ENCODE results near the gene CRIP2.

The CRIP2 gene

DNA sequence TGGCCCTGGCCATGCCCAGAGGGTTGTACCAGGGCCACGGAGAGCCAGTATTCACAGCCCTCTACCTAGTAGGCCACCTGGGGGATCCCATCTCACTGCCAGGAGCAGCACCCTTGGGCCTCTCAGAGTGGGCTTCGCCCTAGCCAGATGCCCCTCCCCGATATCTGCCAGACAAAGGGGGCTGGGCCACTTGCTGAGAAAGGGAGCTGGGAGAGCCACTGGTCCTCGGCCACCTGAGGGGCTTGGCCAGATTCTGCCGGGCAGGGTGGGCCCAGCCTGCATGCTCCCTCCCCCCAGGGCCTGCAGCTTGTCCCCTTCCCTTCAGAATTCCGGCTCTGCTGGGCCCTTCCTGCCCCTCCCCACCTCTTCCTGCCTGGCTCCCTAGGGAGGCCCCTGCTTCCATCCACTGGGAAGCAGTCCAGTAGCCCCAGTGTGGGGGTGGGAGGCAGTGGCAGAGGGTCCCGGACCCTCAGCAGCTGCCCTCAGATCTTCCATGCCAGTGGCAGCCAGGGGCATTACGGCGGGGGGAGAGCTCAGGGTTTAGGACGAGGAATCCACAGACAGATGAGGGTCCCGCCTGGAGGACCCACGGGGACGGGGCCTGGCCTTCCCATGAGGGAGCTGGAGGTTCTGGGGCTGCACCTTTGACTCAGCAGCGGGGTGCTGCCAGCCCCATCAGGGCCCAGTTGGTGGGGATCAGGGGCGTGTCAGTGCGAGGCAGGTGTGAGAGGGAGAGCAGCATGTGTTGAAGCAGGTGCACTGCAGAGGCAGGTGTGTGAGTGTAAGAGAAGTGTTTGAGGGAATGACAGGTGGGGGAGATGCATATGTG, 2.4 kb downstream of the CRIP2 start:
- DNase-seq (ENCODE audit: low read depth, low spot score) = no peak

DNA sequence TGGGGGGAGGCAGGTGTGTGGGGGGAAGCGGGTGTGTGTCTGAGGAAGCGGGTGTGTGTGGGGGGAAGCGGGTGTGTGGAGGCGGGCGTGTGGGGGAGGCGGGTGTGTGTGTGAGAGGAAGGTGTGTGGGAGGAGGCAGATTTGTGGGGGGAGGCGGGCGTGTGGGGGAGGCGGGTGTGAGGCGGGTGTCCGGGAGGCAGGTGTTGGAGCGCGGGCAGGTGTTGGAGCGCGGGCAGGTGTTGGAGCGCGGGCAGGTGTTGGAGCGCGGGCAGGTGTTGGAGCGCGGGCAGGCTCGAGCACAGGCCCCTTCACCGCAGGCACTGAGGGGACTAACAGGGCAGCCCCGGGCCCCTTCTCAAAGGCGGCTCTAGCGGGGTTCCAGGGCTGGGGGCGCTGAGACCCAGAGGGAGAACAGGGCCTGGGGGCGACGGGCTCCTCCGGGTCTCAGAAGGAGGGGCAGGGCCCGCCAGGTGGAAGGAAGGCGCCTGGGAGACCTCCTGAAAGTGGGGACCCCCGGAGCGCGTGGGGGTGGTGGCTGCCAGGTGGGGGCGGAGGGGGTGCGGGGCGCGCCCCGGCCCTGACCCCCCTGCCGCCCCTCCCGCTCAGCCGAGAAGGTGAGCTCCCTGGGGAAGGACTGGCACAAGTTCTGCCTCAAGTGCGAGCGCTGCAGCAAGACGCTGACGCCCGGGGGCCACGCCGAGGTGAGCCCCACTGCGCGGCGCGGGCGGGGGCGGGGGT, 3.2 kb downstream of the CRIP2 start:
- no peak for DNase-seq (ENCODE audit: low read depth, low spot score)

DNA sequence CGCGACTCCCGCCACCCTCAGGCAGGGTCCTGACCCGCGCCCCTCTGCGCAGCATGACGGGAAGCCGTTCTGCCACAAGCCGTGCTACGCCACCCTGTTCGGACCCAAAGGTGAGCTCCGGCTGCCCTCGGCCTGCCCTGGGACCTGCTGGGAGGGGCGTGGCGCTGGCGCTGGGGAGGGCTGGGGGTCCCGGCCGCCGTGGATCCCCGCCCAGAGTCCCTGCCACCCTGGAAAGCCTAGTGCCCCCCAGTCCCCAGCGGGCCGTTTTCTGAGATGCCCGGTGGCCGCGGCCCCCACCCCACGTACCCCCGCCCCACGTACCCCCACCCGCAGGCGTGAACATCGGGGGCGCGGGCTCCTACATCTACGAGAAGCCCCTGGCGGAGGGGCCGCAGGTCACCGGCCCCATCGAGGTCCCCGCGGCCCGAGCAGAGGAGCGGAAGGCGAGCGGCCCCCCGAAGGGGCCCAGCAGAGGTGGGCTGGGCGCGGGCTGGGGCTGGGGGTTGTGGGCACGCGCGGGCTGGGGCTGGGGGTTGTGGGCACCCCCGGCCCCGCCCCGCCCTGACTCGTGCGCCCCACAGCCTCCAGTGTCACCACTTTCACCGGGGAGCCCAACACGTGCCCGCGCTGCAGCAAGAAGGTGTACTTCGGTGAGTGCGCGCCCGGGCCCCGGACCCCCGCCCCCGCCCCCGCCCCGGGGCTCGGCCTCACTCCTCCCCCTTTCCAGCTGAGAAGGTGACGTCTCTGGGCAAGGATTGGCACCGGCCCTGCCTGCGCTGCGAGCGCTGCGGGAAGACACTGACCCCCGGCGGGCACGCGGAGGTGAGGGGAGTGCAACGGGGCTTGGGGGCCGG, 4.0 kb downstream of the CRIP2 start:
- DNase-seq (ENCODE audit: low read depth, low spot score) = no peak

DNA sequence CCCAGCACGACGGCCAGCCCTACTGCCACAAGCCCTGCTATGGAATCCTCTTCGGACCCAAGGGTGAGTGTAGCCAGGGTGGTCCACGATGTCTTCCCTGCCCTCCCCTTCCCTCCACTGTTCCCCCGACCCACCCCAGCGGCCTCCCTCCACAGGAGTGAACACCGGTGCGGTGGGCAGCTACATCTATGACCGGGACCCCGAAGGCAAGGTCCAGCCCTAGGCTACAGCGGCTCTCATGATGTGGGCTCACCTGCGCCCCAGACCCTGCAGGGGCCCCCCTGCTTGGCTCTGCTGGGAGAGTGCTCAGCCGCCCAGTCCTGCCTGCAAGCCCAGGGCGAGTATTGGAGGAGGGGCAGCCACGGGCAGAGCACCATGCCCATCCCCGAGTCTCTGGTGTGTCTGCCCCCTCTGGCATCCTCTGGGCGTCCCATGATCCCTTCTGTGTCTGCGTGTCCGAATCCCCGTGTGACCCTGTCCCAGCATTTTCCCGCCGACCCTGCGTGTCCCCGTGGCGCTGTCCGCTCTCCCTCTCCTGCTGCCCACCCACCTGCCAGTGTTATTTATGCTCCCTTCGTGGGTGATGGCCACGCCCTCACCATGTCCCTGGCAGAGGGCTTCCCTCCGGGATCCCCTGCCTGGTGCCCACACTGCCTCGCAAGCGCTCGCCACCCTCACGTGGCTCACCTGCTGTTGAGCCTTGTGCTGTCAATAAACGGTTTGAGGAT, 5.0 kb downstream of the CRIP2 start:
- DNase-seq (ENCODE audit: low read depth, low spot score) = no peak

DNA sequence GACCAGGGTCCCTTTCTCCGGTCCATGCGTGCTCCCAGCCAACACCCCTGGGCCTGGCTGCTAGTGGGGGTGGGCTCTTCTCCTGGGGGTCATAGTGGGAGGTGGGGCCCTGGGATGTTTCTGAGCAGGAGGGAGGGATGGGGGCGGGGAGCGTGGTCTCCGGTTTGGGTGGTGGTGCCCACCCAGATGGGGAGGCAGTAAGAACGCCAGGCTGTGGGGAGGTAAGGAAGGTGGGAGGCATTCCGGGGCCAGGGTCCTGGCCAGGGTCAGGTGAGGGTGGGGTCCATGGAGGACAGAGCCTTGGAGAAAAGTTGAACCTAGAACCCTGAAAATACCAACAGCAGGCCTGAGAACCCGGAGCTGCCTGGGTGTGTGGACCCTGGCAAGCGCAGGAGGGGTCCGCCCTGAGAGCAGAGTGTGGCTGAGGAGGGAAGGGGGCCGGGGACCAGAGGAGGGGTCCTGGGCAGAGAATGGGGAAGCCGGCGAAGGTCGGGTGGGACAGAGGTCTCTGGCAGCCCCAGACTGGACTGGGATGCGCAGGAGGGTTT, 5.7 kb downstream of the CRIP2 start:
- no peak for DNase-seq (ENCODE audit: low read depth, low spot score)

DNA sequence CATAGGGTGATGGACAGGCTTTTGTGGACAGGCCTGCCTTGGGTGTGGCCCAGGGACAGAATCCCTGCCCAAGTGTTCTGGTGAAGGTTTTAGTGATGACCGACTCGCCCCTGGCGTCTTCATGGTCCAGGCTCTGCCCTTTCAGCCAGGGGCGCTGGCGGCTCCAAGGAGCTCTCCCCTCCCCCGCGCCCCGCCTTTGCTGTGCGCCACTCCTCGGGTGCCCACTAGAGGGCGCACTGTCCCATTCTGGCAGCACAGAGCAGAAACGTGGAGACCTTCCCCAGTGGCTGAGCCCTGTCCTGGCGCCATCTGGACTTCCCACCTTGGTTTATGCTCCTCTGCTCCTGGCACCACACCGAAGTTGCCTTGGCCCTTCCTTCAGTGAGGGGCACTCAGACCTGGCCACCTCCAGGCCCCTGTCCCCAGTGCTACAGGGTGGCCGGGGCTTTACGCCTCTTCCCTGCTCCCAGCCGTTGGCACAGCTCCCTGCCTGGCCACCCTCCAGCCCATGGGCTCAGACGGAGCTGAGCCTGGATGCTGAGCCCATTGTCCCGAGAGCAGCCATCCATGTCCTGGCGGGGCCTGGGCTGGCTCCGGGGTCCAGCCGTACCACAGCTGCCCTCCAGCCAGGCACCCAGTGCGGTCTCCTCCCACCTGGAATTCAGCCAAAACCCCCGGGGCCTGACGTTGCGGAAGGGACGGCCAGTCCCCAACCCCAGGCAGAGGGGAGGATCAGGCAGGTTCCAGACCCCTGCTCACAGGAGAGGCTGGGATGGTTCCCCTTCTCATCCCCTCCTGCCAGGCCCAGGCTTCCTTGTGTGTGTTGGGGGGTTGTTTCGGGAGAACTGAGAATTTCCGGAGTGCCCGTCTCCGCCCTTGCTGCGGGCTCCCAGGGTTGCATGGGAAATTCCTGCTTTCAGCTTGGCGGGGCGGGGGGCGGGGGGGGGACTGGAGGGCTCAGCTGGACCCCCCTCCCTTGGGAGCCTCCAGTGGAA, 6.5 kb downstream of the CRIP2 start:
- DNase-seq (ENCODE audit: low read depth, low spot score) = peak; percentile 88

DNA sequence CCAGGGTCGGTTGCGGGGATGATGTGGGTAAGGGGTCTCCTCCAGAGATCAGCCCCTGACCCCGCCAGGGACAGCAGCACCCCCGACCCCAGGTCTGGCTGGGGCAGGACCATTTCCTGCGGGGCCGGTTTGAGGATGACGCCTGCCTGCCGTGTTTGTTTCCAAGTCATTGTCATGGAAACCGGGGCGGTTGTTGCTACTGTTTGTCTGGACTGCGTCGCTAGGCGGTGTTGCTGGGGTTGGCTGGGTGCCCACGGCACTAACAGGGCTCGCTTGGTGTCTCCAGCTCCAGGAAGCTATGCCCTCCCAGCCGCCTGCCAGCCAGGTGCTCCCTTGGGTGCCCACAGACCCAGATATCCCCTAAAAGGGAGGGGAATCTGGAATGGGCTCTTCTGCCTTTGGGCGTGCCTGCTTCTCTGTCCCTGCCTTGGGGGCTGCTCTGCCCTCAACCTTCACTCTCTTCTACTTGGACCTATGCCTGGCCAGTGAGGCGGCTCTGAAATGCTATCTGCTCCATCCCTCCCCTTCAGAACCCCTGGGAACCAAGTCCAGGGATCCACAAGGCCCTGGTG, 7.4 kb downstream of the CRIP2 start:
- peak; percentile 87 for DNase-seq (ENCODE audit: low read depth, low spot score)

DNA sequence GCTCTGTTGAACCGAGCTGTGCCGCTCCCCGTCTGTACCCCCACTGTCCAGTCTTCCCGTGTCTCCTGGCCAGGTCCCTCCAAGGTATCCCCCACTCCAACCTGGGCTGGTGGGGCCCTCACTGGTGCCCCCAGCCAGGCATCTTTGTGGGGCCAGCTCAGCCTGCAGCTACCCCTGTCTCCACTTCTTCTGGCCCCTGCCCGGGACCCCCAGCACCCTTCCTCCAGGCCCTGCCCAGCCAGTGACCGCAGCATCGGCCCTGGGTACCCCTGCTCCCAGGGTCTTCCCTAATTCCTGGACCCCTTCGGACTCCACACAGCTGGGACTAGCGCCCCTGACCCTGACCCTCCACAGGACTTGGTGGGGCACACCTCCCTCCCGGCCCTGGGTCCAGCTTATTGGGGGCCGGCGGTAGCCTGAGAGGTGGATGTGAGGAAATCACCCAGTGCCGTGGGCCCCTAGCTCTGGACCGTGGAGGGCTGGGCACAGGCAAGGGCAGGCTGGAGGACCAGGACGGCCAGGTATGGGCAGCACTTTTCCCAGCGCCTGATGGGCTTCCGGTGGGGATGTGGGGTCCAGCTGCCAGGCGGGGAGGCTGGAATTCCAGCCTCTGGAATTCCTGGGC, 8.0 kb downstream of the CRIP2 start:
- no peak for DNase-seq (ENCODE audit: low read depth, low spot score)

DNA sequence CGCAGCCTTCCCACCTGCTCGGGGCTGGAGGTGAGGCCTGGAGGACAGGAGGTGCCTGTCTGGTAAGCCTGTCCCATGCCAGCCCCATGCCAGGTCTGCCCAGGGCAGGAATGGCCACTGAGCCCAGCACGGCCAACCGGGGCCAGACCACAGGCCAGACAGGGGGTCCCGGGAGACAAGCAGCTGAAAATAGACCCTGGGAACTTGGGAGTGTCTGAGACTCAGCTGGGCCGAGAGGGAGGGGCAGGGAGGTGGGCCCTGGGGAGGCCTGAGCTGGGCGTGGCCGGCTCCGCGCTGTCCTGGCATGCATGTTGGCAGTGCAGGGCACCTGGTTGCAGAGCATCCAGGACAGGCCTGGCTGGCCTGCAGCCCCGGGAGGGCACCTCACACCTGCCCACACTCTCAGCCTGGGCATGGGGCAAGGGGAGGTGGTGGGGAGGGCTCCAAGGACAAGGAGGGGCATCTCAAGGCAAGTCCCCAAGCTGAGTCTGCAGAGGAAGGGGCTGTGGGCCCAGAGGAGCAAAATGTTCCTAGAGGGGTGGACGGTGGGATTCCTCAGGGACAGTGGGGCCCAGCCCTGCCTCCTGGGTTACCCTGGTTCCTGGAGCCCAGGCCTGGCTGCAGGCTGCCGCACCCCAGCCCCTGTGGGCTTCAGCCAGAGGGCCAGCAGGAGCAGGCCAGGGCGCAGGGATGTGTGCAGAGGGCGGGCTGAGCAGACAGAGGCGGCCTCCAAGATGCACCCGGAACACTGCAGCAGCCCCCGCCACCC, 8.9 kb downstream of the CRIP2 start:
- DNase-seq (ENCODE audit: low read depth, low spot score) = no peak

DNA sequence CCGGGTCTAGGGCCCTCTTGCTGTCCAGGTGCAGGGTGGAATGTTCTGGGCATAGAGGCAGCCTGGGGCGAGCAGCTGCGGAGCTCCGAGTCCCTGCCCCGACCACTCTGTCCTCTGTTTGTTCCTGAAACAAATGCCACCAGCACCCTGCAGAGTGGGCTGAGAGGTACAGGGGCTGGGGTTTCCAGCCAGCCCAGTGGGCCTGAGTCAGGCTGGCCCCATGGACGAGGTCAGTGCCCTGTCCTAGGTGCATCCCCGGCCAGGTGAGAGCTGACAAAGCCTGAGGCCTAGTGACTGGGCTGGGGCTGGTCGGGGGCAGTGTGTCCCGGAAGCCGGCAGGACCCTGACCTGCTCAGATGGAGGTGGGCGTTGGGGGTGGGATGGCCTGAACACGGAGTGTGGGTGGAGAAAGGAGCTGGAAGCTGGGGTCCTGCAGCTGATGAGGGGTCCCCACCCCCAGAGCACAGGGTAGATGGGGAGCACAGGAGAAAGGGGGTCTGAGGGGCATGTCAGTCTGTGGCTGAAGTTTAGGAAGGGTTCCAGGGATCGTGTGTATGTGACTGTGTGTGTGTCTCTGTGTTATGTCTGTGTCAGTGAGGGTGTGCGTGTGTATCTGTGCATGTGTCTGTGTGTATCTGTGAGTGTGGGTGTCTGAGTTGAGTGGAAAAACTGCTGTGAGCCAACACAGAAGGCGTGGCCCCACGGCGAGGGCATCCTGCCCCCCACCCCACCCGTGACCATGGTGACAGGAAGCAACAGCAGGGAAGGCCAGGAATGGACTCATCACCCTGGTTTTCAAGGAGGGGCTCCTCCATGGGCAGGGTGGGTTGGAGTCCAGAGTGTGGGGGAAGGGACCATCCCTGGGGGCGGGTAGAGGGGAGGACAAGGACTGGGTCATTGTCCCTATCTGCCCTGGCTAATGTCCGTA, 9.7 kb downstream of the CRIP2 start:
- no peak for DNase-seq (ENCODE audit: low read depth, low spot score)

DNA sequence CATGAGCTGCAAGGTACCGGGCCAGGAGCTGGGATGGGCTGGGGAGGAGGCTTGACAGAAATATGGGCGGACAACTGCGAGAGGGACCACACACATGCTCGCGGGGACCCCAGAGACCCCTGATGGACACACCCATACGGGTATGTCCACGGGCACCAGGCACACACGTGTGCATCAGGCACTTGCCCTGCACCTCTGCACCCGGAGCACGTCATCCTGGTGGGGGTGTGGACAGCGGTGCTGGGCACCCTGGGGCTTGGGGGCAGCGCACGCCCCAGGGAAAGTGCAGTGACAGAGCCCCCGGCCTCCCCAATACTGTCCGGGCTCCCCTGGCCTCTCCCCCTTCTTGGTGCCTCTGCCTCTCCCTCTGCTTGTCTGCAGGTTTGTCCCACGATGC, 10.4 kb downstream of the CRIP2 start:
- DNase-seq (ENCODE audit: low read depth, low spot score) = no peak

DNA sequence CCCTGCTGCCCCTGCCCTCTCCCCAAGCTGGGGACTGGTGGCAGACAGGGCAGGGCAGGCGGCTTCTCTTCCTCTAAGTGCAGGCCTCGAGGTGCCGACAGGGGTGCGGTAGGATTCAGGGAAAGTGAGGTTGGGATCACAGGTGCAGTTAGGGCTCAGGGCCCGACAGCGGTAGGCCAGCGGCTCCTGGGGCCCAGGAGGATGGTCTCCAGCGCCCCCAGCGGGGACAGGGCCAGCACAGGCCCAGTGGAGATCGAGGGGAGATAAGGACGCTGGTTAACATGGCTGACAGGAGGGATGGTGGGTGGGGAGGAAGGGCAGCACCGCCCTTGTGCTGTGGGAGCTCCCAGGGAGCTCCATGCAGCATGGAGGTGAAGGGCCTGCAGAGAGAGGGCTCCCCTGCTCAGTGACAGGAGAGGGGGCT, 11.1 kb downstream of the CRIP2 start:
- no peak for DNase-seq (ENCODE audit: low read depth, low spot score)

DNA sequence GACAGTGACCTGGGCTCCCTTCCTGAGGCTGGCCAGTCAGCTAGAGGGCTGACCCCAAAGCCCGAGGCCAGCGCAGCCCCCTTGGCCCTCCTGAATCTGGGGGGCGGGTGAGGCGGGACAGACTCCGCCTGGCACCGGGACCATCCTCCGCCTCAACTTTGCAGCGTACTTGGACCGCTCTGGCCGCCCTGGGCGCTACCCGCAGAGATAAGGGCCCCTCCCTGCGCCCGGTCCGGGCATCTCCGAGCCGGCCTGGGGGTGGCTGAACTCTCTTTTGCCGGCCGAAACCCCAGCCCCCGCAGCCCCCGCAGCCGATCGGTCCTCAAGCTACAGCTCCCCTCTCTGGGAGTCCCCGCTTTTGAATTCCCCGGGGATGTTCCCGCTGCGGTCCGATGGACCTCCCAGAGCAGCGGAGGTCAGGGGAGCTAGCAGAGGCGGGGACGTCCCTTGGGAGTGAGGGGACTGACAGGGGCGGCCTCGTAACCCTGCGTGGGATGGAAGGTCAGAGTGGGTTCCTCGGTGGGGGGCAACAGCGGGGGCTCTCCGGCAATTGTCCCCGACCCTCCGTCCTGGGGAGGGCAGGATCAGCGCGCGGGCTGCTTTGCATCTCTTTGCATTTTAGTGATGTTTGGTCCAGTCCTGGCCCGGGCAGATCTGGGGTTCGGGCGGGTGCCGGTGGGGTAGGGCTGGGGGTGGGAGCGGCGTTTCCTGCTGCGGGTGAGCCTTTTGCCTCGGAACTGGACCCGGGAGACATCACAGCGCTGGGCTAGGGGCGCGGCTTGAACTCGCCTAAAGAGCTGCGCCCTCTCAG, 11.7 kb downstream of the CRIP2 start, which contains the start of gene CRIP1:
Gene CRIP1, plus strand, starts transcription at position 724 of the 811 bp plus-strand sequence. CDS start 374 bp downstream, outside the sequence.
- DNase-seq (ENCODE audit: low read depth, low spot score) = no peak

DNA sequence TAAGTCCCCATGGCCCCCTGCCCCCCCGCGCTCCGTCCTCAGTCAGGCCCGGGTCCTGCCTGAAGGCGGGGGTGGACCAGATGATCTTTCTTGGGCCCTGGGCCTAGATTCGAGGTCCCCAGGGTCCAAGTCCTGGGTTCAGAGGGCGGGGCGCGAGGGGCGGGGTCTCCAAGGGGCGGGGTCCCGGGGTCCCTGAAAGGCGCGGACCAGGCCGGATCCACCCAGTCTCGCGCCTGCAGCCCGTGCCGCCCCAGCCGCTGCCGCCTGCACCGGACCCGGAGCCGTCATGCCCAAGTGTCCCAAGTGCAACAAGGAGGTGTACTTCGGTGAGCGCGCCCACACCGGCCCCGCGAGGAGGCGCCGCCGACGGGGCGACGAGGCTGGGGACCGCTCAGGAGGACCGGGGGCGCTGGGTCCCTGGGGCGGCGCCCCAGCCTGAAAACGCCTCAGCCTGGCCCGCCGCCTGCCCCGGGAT, 12.4 kb downstream of the CRIP2 start:
- DNase-seq (ENCODE audit: low read depth, low spot score) = no peak

DNA sequence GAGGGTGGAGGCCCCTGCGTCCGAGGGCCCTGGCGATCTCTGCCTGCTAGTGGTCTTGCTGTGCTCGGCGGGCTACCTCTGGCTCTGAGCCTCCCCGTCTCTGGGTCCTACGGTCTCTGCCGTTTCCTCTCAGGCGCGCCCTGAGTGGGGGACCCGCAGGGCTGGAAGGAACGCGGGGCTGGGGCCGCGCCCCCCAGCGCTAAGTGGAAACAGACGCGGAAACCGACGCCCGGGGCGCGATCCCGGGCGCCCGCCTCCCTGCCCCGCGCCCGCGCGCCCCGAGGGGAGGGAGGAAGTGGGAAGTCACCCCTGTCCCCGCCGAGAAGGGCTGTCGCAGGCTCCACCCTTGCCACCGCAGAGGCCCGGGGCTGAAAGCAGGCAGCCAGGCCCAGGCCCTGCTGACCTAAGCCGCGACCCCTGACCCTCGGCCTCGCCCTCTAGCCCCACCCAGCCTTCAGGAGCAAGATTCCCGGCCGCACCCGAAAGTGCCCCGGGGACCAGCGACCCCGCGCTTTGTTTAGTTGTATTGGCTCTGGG, 12.9 kb downstream of the CRIP2 start:
- DNase-seq (ENCODE audit: low read depth, low spot score) = no peak

Data from activated CD4-positive, CD25-positive, alpha-beta regulatory T cell treated with anti-CD3 and anti-CD28 coated beads, Interleukin-2, amount 50 U/mL, for 16 hours (primary cell).